ENCODE results near the gene SRGN. TPM values are rescaled to one million over a fixed set of nuclear protein-coding genes. Genes with fewer than 3 reads are reported as not detected.

SRGN gene
- total and polyA plus RNA-seq, 2 of the 13 experiments (the other 11 are each of a cell fraction or from before 2014, with no cell fraction given), result 0.09 TPM; not detected in 1

DNA sequence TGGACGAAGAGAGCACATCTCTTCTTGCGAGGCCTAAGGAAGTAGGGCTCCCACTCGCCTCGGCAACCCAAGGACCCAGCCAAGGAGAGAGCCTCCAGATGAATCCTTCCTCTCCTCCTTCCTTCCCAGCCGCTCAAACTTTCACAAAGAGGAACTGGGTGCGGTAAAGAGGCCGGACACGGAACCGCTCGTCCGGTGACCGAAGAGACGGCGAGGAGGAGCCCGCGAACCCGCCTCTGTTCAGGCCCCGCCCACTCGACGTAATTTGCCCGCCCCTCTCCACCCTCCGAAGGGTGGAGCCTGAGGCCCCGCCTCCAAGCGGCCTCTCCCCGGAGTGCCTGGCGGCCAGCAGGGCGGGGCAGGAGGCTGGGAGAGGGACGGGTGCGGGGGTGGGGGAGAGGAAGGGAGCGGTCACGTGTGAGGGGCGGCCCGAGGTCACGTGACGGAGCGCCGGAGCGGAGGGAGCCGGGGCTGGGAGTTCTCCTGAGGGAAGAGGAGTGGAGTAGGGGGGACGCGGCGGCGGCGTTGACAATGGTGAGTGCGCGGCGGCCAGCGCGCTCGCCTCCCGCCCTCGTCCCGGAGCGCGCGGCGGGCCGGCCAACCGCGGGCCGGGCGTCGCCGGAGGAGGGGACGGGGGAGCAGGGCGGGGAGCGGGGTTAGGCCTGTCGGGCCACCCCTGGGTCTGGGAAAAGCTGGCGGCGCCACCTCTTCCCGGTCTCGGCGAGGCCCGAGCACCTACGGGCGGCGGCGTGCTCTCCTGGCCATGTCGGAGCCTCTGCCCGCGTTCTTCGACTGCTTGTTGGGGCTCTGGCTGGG, 36.1 kb downstream of the SRGN start, which contains the start of gene VPS26A (continued):
- TF ChIP-seq, protein P1, sequence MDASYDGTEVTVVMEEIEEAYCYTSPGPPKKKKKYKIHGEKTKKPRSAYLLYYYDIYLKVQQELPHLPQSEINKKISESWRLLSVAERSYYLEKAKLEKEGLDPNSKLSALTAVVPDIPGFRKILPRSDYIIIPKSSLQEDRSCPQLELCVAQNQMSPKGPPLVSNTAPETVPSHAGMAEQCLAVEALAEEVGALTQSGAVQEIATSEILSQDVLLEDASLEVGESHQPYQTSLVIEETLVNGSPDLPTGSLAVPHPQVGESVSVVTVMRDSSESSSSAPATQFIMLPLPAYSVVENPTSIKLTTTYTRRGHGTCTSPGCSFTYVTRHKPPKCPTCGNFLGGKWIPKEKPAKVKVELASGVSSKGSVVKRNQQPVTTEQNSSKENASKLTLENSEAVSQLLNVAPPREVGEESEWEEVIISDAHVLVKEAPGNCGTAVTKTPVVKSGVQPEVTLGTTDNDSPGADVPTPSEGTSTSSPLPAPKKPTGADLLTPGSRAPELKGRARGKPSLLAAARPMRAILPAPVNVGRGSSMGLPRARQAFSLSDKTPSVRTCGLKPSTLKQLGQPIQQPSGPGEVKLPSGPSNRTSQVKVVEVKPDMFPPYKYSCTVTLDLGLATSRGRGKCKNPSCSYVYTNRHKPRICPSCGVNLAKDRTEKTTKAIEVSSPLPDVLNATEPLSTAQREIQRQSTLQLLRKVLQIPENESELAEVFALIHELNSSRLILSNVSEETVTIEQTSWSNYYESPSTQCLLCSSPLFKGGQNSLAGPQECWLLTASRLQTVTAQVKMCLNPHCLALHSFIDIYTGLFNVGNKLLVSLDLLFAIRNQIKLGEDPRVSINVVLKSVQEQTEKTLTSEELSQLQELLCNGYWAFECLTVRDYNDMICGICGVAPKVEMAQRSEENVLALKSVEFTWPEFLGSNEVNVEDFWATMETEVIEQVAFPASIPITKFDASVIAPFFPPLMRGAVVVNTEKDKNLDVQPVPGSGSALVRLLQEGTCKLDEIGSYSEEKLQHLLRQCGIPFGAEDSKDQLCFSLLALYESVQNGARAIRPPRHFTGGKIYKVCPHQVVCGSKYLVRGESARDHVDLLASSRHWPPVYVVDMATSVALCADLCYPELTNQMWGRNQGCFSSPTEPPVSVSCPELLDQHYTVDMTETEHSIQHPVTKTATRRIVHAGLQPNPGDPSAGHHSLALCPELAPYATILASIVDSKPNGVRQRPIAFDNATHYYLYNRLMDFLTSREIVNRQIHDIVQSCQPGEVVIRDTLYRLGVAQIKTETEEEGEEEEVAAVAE (CRISPR knock-in tag; IDR thresholded peaks at IDR 0.05; ENCODE audit: borderline replicate concordance), result no peak; the same call in 1 of the 2 replicates
- peak; percentile 30; the same call in 1 of the 2 replicates for TF ChIP-seq ISL2 (CRISPR knock-in tag; IDR thresholded peaks at IDR 0.05)
- peak; percentile 59; the same call in 1 of the 2 replicates for TF ChIP-seq SIN3A (IDR thresholded peaks at IDR 0.05; ENCODE audit: borderline replicate concordance, low read depth, low read length)
- no peak for TF ChIP-seq ZBTB1 (CRISPR knock-in tag; IDR thresholded peaks at IDR 0.05; ENCODE audit: borderline replicate concordance)
- peak; percentile 90 for TF ChIP-seq ZFY (CRISPR knock-in tag; IDR thresholded peaks at IDR 0.05)
- no peak for TF ChIP-seq SMAD1 (CRISPR knock-in tag; IDR thresholded peaks at IDR 0.05; ENCODE audit: borderline replicate concordance, low read depth)
- TF ChIP-seq ETV5 (CRISPR knock-in tag; IDR thresholded peaks at IDR 0.05; ENCODE audit: borderline replicate concordance), result no peak
- TF ChIP-seq, protein P2, sequence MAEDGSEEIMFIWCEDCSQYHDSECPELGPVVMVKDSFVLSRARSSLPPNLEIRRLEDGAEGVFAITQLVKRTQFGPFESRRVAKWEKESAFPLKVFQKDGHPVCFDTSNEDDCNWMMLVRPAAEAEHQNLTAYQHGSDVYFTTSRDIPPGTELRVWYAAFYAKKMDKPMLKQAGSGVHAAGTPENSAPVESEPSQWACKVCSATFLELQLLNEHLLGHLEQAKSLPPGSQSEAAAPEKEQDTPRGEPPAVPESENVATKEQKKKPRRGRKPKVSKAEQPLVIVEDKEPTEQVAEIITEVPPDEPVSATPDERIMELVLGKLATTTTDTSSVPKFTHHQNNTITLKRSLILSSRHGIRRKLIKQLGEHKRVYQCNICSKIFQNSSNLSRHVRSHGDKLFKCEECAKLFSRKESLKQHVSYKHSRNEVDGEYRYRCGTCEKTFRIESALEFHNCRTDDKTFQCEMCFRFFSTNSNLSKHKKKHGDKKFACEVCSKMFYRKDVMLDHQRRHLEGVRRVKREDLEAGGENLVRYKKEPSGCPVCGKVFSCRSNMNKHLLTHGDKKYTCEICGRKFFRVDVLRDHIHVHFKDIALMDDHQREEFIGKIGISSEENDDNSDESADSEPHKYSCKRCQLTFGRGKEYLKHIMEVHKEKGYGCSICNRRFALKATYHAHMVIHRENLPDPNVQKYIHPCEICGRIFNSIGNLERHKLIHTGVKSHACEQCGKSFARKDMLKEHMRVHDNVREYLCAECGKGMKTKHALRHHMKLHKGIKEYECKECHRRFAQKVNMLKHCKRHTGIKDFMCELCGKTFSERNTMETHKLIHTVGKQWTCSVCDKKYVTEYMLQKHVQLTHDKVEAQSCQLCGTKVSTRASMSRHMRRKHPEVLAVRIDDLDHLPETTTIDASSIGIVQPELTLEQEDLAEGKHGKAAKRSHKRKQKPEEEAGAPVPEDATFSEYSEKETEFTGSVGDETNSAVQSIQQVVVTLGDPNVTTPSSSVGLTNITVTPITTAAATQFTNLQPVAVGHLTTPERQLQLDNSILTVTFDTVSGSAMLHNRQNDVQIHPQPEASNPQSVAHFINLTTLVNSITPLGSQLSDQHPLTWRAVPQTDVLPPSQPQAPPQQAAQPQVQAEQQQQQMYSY (CRISPR knock-in tag; IDR thresholded peaks at IDR 0.05), result no peak
- no peak for TF ChIP-seq ZNF614 (CRISPR knock-in tag; IDR thresholded peaks at IDR 0.05; ENCODE audit: borderline replicate concordance)
- TF ChIP-seq ISX (CRISPR knock-in tag; conservative IDR thresholded peaks at IDR 0.05), result 0 out of 2 replicates have a peak, but pooled peaks have one; percentile 35
- TF ChIP-seq, protein P3, sequence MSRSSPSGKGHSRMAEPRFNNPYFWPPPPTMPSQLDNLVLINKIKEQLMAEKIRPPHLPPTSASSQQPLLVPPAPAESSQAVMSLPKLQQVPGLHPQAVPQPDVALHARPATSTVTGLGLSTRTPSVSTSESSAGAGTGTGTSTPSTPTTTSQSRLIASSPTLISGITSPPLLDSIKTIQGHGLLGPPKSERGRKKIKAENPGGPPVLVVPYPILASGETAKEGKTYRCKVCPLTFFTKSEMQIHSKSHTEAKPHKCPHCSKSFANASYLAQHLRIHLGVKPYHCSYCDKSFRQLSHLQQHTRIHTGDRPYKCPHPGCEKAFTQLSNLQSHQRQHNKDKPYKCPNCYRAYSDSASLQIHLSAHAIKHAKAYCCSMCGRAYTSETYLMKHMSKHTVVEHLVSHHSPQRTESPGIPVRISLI (CRISPR knock-in tag; IDR thresholded peaks at IDR 0.05; ENCODE audit: borderline replicate concordance), result no peak
- TF ChIP-seq ZSCAN9 (CRISPR knock-in tag; IDR thresholded peaks at IDR 0.05; ENCODE audit: borderline replicate concordance), result no peak
- no peak for TF ChIP-seq ZNF720 (CRISPR knock-in tag; IDR thresholded peaks at IDR 0.05)
- peak; percentile 20; the same call in 1 of the 2 replicates for TF ChIP-seq ZBTB38 (CRISPR knock-in tag; IDR thresholded peaks at IDR 0.05)
- TF ChIP-seq MAF1 (CRISPR knock-in tag; IDR thresholded peaks at IDR 0.05; ENCODE audit: borderline replicate concordance), result 0 out of 2 replicates have a peak, but pooled peaks have one; percentile 21
- no peak for TF ChIP-seq RFX1 (IDR thresholded peaks at IDR 0.05)
- no peak for TF ChIP-seq PCBP1 (IDR thresholded peaks at IDR 0.05; ENCODE audit: borderline replicate concordance, low read depth, low read length)
- TF ChIP-seq, protein P4, sequence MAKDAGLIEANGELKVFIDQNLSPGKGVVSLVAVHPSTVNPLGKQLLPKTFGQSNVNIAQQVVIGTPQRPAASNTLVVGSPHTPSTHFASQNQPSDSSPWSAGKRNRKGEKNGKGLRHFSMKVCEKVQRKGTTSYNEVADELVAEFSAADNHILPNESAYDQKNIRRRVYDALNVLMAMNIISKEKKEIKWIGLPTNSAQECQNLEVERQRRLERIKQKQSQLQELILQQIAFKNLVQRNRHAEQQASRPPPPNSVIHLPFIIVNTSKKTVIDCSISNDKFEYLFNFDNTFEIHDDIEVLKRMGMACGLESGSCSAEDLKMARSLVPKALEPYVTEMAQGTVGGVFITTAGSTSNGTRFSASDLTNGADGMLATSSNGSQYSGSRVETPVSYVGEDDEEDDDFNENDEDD (CRISPR knock-in tag; IDR thresholded peaks at IDR 0.05; ENCODE audit: borderline replicate concordance), result peak; percentile 49; the same call in 1 of the 2 replicates
- TF ChIP-seq NR2F6 (IDR thresholded peaks at IDR 0.05), result no peak
- no peak for TF ChIP-seq NR2F6 (CRISPR knock-in tag; IDR thresholded peaks at IDR 0.05)
